GM10248 (cell line): ENCODE results near the gene AFP.

ENCODE experiments used
- CTCF ChIA-PET: fragments of 300-600 bp; sonication (Branson Sonifier 250); formaldehyde crosslinking; extraction: SDS; loops from one replicate; lab custom pipeline; 2021; ENCODE audit warnings: antibody characterized with exemption; lab: Yijun Ruan, JAX
- POLR2A ChIA-PET: fragments of 350-650 bp; sonication (Branson Sonifier 250); formaldehyde crosslinking; extraction: SDS; loops from one replicate; lab custom pipeline; 2020; ENCODE audit warnings: antibody characterized with exemption; lab: Yijun Ruan, JAX
- DNase-seq: peaks from one replicate; pipeline ENCODE4 v3.0.0; 2012; ENCODE audit errors: extremely low spot score
- CTCF ChIP-seq: IDR thresholded peaks from 2 replicates; pipeline ENCODE4 v1.5.1; 2012; ENCODE audit warnings: mild to moderate bottlenecking, low read depth; ENCODE audit errors: extremely low read depth, missing control alignments, control extremely low read depth

AFP gene

DNA sequence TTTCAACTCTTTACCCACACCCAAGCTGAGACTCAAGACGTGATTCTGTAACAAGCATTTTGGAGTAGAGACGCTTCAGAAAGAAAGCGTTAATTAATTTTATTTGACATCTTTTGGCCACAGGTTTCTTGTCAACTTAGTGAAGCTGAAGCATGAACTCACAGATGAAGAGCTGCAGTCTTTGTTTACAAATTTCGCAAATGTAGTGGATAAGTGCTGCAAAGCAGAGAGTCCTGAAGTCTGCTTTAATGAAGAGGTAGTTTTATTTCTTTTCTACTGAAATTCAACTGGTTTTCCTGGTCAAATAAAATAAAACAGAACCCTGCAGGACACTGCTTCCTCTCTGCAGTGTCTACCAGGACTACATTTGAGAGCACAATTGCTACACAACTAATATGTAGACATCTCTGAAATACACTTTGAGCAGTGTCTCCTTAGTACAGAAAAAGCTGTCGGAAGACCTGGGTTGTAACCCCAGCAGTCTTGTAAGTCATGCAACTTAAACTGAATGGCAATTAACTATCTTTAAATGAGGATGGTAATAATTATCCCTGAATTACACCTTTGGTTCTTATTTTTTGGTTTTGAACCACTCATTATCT lies 65.7 kb downstream of the AFP start:
- no peak for TF ChIP-seq CTCF
- ChIA-PET CTCF (no interaction called here), POLR2A (no interaction called here)
- DNase-seq, result no peak

GRCh38 chr4:73505567-73505966 lies 69.5 kb downstream of the AFP start:
- CTCF ChIA-PET, result no interaction called here
- POLR2A ChIA-PET, result no interaction called here
- TF ChIP-seq CTCF, result no peak
- DNase-seq, result no peak
